ENCODE results near the gene SLC39A5.
"Not testable (repeated sequence)": the region's sequence is repeated elsewhere in the genome, so short reads cannot be mapped to it uniquely, and the experiment has no call there.

The SLC39A5 gene

DNA sequence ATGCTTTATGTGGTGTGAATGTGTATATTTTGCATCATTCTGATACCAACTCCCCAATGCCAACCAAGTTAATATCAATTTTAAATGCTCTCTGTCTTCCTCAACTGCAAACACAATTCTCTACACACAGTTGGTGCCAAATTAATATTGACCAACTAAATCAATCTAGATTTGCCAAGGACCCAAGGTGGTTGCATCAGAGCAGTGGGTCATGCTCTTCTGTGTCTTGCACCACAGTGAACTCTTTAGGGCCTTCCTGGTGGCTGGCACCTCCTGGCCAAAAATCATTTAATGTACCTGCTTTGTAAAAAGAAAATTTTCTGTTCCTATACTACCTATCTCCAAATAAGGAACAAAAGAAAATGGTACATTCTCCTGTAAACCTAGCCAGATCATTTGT lies 51.0 kb downstream of the SLC39A5 start:
- DNase-seq (ENCODE audit: low spot score): no peak

- no peak for DNase-seq (ENCODE audit: low spot score)
Observed at GRCh38 chr12:56282030-56282429, 52.2 kb downstream of the SLC39A5 start.

DNA sequence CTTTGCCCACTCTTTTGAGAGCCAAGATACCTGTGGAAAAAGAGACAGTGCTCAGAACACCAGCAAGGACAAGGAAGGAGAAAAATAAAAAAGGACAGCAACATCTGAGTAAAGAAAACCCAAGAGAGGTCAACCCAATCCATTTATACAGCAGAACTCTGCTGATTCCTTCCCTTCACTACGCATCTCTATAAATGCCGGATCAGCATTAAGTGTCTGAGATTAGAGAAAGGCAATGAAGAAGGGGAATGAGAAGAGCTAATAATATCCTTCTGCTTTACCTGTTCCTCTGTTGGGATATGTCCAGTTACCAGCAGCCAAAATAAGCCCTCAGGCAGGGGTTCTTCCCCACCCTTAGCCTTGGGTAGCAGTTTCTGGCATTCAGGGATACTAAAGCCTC lies 52.7 kb downstream of the SLC39A5 start:
- no peak for DNase-seq (ENCODE audit: low spot score)

GRCh38 chr12:56284263-56284662 lies 54.4 kb downstream of the SLC39A5 start:
- not testable (repeated sequence) for DNase-seq (ENCODE audit: low spot score)

DNA sequence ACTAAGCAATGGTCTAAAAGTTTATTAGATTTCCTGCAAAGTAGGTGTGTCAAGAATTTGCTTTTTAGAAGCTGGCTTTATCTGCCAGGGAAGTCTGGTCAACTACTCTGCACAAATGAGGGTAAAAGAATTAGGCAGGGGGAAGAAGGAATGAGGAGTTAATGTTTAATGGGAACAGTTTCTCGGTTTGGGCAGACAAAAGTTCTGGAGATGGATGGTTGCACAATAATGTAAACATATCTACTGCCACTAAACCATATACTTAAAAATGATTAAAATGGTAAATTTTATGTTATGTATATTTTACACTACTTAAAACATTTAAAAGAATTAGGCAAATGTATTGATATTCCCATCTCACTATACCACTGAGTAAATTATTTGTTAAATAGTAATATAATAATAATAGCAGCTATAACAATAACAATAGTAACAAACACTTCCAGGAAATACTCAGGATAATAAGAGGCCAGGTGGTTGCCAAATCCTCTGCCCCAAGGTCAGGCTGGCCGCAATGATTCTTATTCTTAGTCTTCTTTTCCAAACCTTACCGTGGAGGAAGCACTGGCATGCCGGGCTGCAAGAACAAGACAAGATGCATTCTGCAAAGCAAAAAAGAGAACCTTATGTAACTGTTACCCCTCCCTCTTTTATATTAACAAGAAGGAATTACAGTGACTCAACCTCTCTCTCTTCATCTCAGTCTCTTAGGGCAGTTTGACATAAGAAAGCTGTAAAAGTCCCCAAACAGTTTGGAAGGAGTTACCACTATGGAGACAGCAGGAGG lies 56.4 kb downstream of the SLC39A5 start:
- no peak for DNase-seq (ENCODE audit: low spot score)

Data from putamen (tissue), 1 donor.